Activated naive CD8-positive, alpha-beta T cell treated with anti-CD3 and anti-CD28 coated beads, Interleukin-2, amount 10 ng/mL, durations not matched to agents 7 days and 5 days (primary cell): Measurements from ENCODE around the gene L3MBTL4. TPM values are rescaled to one million over a fixed set of nuclear protein-coding genes. Genes with fewer than 3 reads are reported as not detected.
"Not testable (repeated sequence)": the region's sequence is repeated elsewhere in the genome, so short reads cannot be mapped to it uniquely, and the experiment has no call there.

Source experiments
- ATAC-seq: fragments of 150-1000 bp; cut with Tn5 transposase; one replicate; pipeline ENCODE4 v1.10.0; 2021; ENCODE audit warnings: low read depth, moderate library complexity
- POLR2A ChIA-PET: fragments of 350-600 bp; sonication (Branson Sonifier 250); formaldehyde crosslinking; loops from one replicate; lab custom pipeline; 2021; ENCODE audit warnings: antibody characterized with exemption; lab: Charles Lee
- DNase-seq: peaks from one replicate; pipeline ENCODE4 v3.0.0; 2021
- H3K27ac Mint-ChIP-seq: one replicate; pipeline ENCODE4 v1.8.0; 2022; ENCODE audit warnings: mild to moderate bottlenecking, mixed read lengths
- H3K27me3 Mint-ChIP-seq: one replicate; pipeline ENCODE4 v1.8.0; 2022; ENCODE audit warnings: mild to moderate bottlenecking, moderate library complexity, mixed read lengths
- H3K36me3 Mint-ChIP-seq: one replicate; pipeline ENCODE4 v1.8.0; 2021; ENCODE audit warnings: mild to moderate bottlenecking, mixed read lengths
- H3K4me1 Mint-ChIP-seq: one replicate; pipeline ENCODE4 v1.8.0; 2021; ENCODE audit warnings: mixed read lengths
- H3K4me3 Mint-ChIP-seq: one replicate; pipeline ENCODE4 v1.8.0; 2022; ENCODE audit warnings: mild to moderate bottlenecking, moderate library complexity, mixed read lengths
- H3K9me3 Mint-ChIP-seq: one replicate; pipeline ENCODE4 v1.8.0; 2021; ENCODE audit warnings: mixed read lengths
- total RNA-seq, 2 experiments: library from RNA; stranded (reverse); gene quantifications; one replicate each; pipeline ENCODE4 v1.2.3, GENCODE V29; 2021

The L3MBTL4 gene
- total RNA-seq, 2 experiments from 2014 or later, result 0.08 to 0.09 TPM

DNA sequence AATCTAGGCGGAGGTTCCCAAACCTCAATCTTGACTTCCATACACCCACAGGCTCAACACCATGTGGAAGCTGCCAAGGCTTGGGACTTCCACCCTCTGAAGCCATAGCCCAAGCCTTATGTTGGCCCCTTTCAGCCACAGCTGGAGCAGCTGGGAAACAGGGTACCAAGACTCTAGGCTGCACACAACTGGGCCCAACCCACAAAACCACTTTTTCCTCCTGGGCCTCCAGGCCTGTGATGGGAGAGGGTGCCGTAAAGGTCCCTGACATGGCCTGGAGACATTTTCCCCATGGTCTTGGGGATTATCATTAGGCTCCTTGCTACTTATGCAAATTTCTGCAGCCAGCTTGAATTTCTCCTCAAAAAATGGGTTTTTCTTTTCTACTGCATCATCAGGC is 279.7 kb downstream of the L3MBTL4 start:
- H3K9me3 Mint-ChIP-seq, H3K27ac Mint-ChIP-seq, H3K4me1 Mint-ChIP-seq, H3K4me3 Mint-ChIP-seq, POLR2A ChIA-PET, DNase-seq, H3K27me3 Mint-ChIP-seq, ATAC-seq, H3K36me3 Mint-ChIP-seq: not testable (repeated sequence)

DNA sequence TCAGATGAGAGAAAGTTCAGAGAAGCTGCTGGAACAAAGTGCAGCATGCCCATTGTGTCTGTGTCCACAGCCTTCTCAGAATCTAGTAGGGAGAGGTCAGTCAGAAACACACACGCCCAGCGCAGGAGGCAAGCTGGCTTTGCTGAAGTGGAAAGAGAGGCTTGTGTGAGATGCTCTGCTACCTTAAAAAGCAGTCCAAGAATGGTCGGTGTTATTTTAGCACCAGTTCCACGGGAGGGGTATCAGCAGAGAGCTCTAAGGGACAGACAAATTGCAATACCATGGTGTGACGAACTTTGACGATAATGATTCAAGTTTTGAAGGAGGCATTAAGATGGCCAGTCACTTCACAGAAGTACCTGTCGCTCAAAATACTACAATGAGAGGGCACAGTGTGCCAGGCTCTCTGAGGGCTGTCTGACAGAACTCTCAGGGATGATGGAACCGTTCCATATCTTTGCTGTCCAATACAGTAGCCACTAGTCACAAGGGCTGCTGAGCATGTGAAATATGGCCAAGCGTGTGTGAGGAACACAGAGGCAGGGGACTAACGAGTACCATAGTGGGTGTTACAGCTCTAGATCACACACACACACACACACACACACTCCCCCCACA is 281.9 kb downstream of the L3MBTL4 start:
- Mint-ChIP-seq H3K4me3 (no peak overlapping the region), H3K27me3 (no peaks in the 10 kb centered on the region), H3K36me3 (no peaks in the 10 kb centered on the region), H3K4me1 (no peaks in the 10 kb centered on the region), H3K9me3 (peaks cover 3% of the 10 kb centered on the region), H3K27ac (no peak overlapping the region)
- POLR2A ChIA-PET, result no interaction called here
- ATAC-seq (no peak), DNase-seq (no peak)

DNA sequence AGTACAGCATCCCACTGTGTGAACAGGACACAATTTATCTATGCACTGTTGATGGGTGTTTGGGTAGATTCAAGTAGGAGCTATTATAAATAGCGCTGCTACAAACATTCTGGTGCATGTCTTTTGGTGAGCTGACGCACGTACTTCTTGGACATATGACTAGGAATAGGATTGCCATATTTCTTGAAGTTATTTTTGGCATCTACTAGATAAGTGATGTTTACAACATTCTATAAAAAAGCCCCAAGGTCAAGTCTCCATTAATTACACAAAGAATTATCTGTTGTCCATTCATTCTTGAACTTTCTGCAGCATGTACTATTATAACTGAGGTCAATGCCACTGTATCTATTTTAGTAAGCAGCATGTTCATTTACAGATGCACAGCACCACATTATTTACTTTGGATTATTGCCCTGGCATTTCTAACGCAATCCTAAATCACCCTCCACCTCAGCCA is 293.9 kb downstream of the L3MBTL4 start:
- POLR2A ChIA-PET, result interaction anchor here (0.6 kb wide), 1 partner anchor 1069 kb away, joined by 3 read pairs; no protein-coding TSS in a partner anchor
- H3K36me3 Mint-ChIP-seq, result no peaks in the 10 kb centered on the region
- no peaks in the 10 kb centered on the region for H3K27me3 Mint-ChIP-seq
- no peaks in the 10 kb centered on the region for H3K4me1 Mint-ChIP-seq
- H3K27ac Mint-ChIP-seq, result no peak overlapping the region
- DNase-seq, result no peak
- H3K9me3 Mint-ChIP-seq, result peaks cover 2% of the 10 kb centered on the region
- no peak for ATAC-seq
- H3K4me3 Mint-ChIP-seq, result no peak overlapping the region

- POLR2A ChIA-PET, result no interaction called here
- ATAC-seq (no peak), DNase-seq (no peak)
- Mint-ChIP-seq H3K4me1 (no peaks in the 10 kb centered on the region), H3K4me3 (no peak overlapping the region), H3K27ac (no peak overlapping the region), H3K9me3 (peaks cover 2% of the 10 kb centered on the region), H3K36me3 (no peaks in the 10 kb centered on the region), H3K27me3 (no peaks in the 10 kb centered on the region)
Measured at GRCh38 chr18:6119761-6120160, 294.9 kb downstream of the L3MBTL4 start.

- H3K9me3 Mint-ChIP-seq, result peaks cover 2% of the 10 kb centered on the region
Measured at GRCh38 chr18:6118080-6118479, 296.6 kb downstream of the L3MBTL4 start.

GRCh38 chr18:6115710-6116109 is 299.0 kb downstream of the L3MBTL4 start:
- DNase-seq (no peak), ATAC-seq (no peak)
- no peaks in the 10 kb centered on the region for H3K36me3 Mint-ChIP-seq
- H3K9me3 Mint-ChIP-seq, result no peaks in the 10 kb centered on the region
- no peak overlapping the region for H3K27ac Mint-ChIP-seq
- H3K4me1 Mint-ChIP-seq, result no peaks in the 10 kb centered on the region
- POLR2A ChIA-PET, result no interaction called here
- no peaks in the 10 kb centered on the region for H3K27me3 Mint-ChIP-seq
- H3K4me3 Mint-ChIP-seq, result no peak overlapping the region

More at GRCh38 chr18:6118080-6118479, 296.6 kb downstream of the L3MBTL4 start:
- no peaks in the 10 kb centered on the region for H3K36me3 Mint-ChIP-seq
- H3K4me3 Mint-ChIP-seq, result no peak overlapping the region
- POLR2A ChIA-PET, result no interaction called here
- ATAC-seq, result no peak
- H3K27me3 Mint-ChIP-seq, result no peaks in the 10 kb centered on the region
- no peaks in the 10 kb centered on the region for H3K4me1 Mint-ChIP-seq
- DNase-seq, result no peak
- no peak overlapping the region for H3K27ac Mint-ChIP-seq

DNA sequence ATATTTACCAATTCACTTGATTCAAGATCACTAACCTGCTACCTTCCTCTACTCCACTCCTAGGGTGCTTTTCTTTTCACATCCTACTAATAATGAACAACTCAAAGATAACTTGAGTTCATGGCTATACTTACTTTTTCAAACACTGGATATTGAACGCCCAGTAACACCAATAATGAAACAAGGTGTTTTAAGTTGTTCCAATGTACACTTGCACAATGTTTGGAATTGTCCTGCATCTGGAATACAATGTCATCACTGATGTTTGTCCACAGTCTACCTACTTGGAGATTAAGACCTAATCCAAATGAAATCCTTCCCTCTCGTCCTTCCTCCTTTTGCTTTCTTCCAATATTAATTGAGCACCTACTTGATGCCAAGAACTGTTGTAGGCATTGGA is 301.1 kb downstream of the L3MBTL4 start:
- ATAC-seq (no peak), DNase-seq (no peak)
- no peak overlapping the region for H3K27ac Mint-ChIP-seq
- H3K4me1 Mint-ChIP-seq, result no peaks in the 10 kb centered on the region
- H3K9me3 Mint-ChIP-seq, result peaks cover 1% of the 10 kb centered on the region
- H3K27me3 Mint-ChIP-seq, result no peaks in the 10 kb centered on the region
- H3K36me3 Mint-ChIP-seq, result no peaks in the 10 kb centered on the region
- POLR2A ChIA-PET, result no interaction called here
- no peak overlapping the region for H3K4me3 Mint-ChIP-seq

GRCh38 chr18:6111726-6112125 is 303.0 kb downstream of the L3MBTL4 start:
- POLR2A ChIA-PET, result no interaction called here
- Mint-ChIP-seq H3K4me1 (no peaks in the 10 kb centered on the region), H3K9me3 (peaks cover 1% of the 10 kb centered on the region), H3K4me3 (no peak overlapping the region), H3K27me3 (no peaks in the 10 kb centered on the region), H3K36me3 (no peaks in the 10 kb centered on the region), H3K27ac (no peak overlapping the region)
- DNase-seq (no peak), ATAC-seq (no peak)

GRCh38 chr18:6109743-6110142 is 305.0 kb downstream of the L3MBTL4 start:
- ATAC-seq, result no peak
- Mint-ChIP-seq H3K9me3 (peaks cover 1% of the 10 kb centered on the region), H3K4me1 (no peaks in the 10 kb centered on the region), H3K36me3 (no peaks in the 10 kb centered on the region), H3K4me3 (no peak overlapping the region), H3K27me3 (no peaks in the 10 kb centered on the region), H3K27ac (no peak overlapping the region)
- POLR2A ChIA-PET, result no interaction called here
- DNase-seq, result no peak

DNA sequence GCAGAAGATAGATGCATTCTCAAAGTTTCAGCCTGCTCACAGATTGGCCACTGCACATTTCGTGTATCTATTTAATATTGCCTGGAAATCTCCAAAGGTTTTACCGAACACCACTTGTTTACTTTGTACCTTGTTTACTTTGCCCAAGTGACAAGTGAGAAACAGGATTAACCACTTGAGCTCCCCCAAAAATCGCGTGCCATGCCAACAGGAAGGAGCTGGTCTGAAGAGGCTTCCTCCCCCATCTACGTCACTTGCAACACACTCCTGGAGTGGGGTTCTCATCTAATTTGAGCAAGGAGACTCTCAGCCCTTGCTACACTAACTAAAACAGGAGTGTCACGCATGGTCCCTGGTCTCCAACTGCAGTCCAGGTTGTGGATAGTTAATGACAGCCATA is 306.9 kb downstream of the L3MBTL4 start:
- Mint-ChIP-seq H3K9me3 (peaks cover 1% of the 10 kb centered on the region), H3K4me1 (no peaks in the 10 kb centered on the region), H3K36me3 (no peaks in the 10 kb centered on the region), H3K4me3 (no peak overlapping the region), H3K27ac (no peak overlapping the region), H3K27me3 (no peaks in the 10 kb centered on the region)
- DNase-seq, result no peak
- POLR2A ChIA-PET, result no interaction called here
- no peak for ATAC-seq

GRCh38 chr18:6106091-6106685 is 308.5 kb downstream of the L3MBTL4 start:
- Mint-ChIP-seq H3K36me3 (no peaks in the 10 kb centered on the region), H3K4me1 (no peaks in the 10 kb centered on the region), H3K27me3 (no peaks in the 10 kb centered on the region), H3K9me3 (peaks cover 1% of the 10 kb centered on the region), H3K27ac (no peak overlapping the region), H3K4me3 (no peak overlapping the region)
- POLR2A ChIA-PET, result no interaction called here
- DNase-seq, result no peak
- no peak for ATAC-seq

DNA sequence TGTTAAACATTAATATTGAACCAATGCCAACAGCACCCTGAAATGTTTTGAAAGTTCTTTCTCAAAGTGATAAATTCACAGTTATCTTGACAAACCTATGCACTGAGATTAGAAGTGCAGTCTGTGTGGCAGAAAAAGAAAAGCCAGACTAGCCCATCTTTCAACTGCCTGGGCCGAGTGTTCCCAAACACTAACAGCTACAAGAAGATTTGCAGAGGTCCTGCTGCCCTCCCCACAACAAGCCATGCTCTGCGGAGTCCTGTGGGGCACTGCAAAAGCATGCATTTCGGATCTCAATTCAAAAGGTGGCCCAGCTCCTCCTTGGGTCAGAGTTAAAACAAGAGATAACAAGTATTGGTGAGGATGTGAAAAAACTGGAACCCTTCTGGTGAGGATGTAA is 311.0 kb downstream of the L3MBTL4 start:
- Mint-ChIP-seq H3K27me3 (no peaks in the 10 kb centered on the region), H3K27ac (no peak overlapping the region), H3K9me3 (no peaks in the 10 kb centered on the region), H3K4me1 (no peaks in the 10 kb centered on the region), H3K4me3 (no peak overlapping the region), H3K36me3 (no peaks in the 10 kb centered on the region)
- POLR2A ChIA-PET, result no interaction called here
- DNase-seq (no peak), ATAC-seq (no peak)

GRCh38 chr18:6096730-6097129 is 318.0 kb downstream of the L3MBTL4 start:
- DNase-seq, result no peak
- no peaks in the 10 kb centered on the region for H3K9me3 Mint-ChIP-seq
- H3K4me3 Mint-ChIP-seq, result no peak overlapping the region
- POLR2A ChIA-PET, result no interaction called here
- H3K27me3 Mint-ChIP-seq, result no peaks in the 10 kb centered on the region
- no peak overlapping the region for H3K27ac Mint-ChIP-seq
- no peaks in the 10 kb centered on the region for H3K4me1 Mint-ChIP-seq
- no peak for ATAC-seq
- no peaks in the 10 kb centered on the region for H3K36me3 Mint-ChIP-seq

GRCh38 chr18:6088432-6088831 is 326.3 kb downstream of the L3MBTL4 start:
- no peak for ATAC-seq
- no peaks in the 10 kb centered on the region for H3K27me3 Mint-ChIP-seq
- no peak overlapping the region for H3K4me3 Mint-ChIP-seq
- no peaks in the 10 kb centered on the region for H3K36me3 Mint-ChIP-seq
- H3K4me1 Mint-ChIP-seq, result peaks cover 3% of the 10 kb centered on the region
- H3K27ac Mint-ChIP-seq, result no peak overlapping the region
- no peaks in the 10 kb centered on the region for H3K9me3 Mint-ChIP-seq
- POLR2A ChIA-PET, result no interaction called here
- DNase-seq, result no peak
